ENCODE results near the gene CLTB. TPM values are rescaled to one million over a fixed set of nuclear protein-coding genes. Genes with fewer than 3 reads are reported as not detected.

Gene CLTB
- total RNA-seq, 1 donor from 2014 or later: 35.2 TPM

- peaks cover 21% of the 10 kb centered on the region for H3K36me3 Mint-ChIP-seq (ENCODE audit: low read depth, unreplicated experiment)
- H3K27ac Mint-ChIP-seq (ENCODE audit: unreplicated experiment): no peak overlapping the region
- no peak for TF ChIP-seq CTCF (IDR thresholded peaks at IDR 0.05; ENCODE audit: unreplicated experiment)
- H3K4me1 Mint-ChIP-seq (ENCODE audit: unreplicated experiment): no peaks in the 10 kb centered on the region
- H3K4me3 Mint-ChIP-seq (ENCODE audit: unreplicated experiment): no peak overlapping the region
- DNase-seq (ENCODE audit: low spot score): no peak
- no peaks in the 10 kb centered on the region for H3K9me3 Mint-ChIP-seq (ENCODE audit: unreplicated experiment)
- peaks cover 2% of the 10 kb centered on the region for H3K27me3 Mint-ChIP-seq (ENCODE audit: unreplicated experiment)
These were observed 9.8 kb downstream of the CLTB start for GRCh38 chr5:176406436-176407052.

GRCh38 chr5:176405656-176406435 lies 10.5 kb downstream of the CLTB start:
- no peak overlapping the region for H3K4me3 Mint-ChIP-seq (ENCODE audit: unreplicated experiment)
- peak; percentile 18 for DNase-seq (ENCODE audit: low spot score)
- H3K4me1 Mint-ChIP-seq (ENCODE audit: unreplicated experiment): no peaks in the 10 kb centered on the region
- TF ChIP-seq CTCF (IDR thresholded peaks at IDR 0.05; ENCODE audit: unreplicated experiment): no peak
- no peaks in the 10 kb centered on the region for H3K9me3 Mint-ChIP-seq (ENCODE audit: unreplicated experiment)
- H3K27me3 Mint-ChIP-seq (ENCODE audit: unreplicated experiment): peaks cover 2% of the 10 kb centered on the region
- peaks cover 16% of the 10 kb centered on the region for H3K36me3 Mint-ChIP-seq (ENCODE audit: low read depth, unreplicated experiment)
- H3K27ac Mint-ChIP-seq (ENCODE audit: unreplicated experiment): no peak overlapping the region

GRCh38 chr5:176401281-176402205 lies 14.8 kb downstream of the CLTB start:
- Mint-ChIP-seq H3K9me3 (ENCODE audit: unreplicated experiment) (no peaks in the 10 kb centered on the region), H3K4me1 (ENCODE audit: unreplicated experiment) (no peaks in the 10 kb centered on the region)

GRCh38 chr5:176400382-176401156 lies 15.8 kb downstream of the CLTB start:
- H3K9me3 Mint-ChIP-seq (ENCODE audit: unreplicated experiment): no peaks in the 10 kb centered on the region
- H3K27me3 Mint-ChIP-seq (ENCODE audit: unreplicated experiment): peaks cover 12% of the 10 kb centered on the region
- H3K4me3 Mint-ChIP-seq (ENCODE audit: unreplicated experiment): no peak overlapping the region
- H3K4me1 Mint-ChIP-seq (ENCODE audit: unreplicated experiment): no peaks in the 10 kb centered on the region
- peaks cover 16% of the 10 kb centered on the region for H3K36me3 Mint-ChIP-seq (ENCODE audit: low read depth, unreplicated experiment)
- no peak for DNase-seq (ENCODE audit: low spot score)
- TF ChIP-seq CTCF (IDR thresholded peaks at IDR 0.05; ENCODE audit: unreplicated experiment): no peak
- H3K27ac Mint-ChIP-seq (ENCODE audit: unreplicated experiment): no peak overlapping the region

More at GRCh38 chr5:176401281-176402205, 14.8 kb downstream of the CLTB start:
- Mint-ChIP-seq H3K27ac (ENCODE audit: unreplicated experiment) (no peak overlapping the region), H3K4me3 (ENCODE audit: unreplicated experiment) (no peak overlapping the region), H3K27me3 (ENCODE audit: unreplicated experiment) (peaks cover 11% of the 10 kb centered on the region), H3K36me3 (ENCODE audit: low read depth, unreplicated experiment) (peaks cover 15% of the 10 kb centered on the region)
- no peak for DNase-seq (ENCODE audit: low spot score)
- TF ChIP-seq CTCF (IDR thresholded peaks at IDR 0.05; ENCODE audit: unreplicated experiment): no peak
